NCI-H2227 (cell line): Measurements from ENCODE around the gene LSM8.
A peak's percentile ranks its signal among the peaks of the same experiment; 100 is the strongest.
"Not testable (repeated sequence)": the region's sequence is repeated elsewhere in the genome, so short reads cannot be mapped to it uniquely, and the experiment has no call there.

Source experiments
- DNase-seq: peaks from one replicate; lab custom pipeline; 2025; ENCODE audit not compliant: unreplicated experiment; lab: John Stamatoyannopoulos, UW

LSM8 gene

DNA sequence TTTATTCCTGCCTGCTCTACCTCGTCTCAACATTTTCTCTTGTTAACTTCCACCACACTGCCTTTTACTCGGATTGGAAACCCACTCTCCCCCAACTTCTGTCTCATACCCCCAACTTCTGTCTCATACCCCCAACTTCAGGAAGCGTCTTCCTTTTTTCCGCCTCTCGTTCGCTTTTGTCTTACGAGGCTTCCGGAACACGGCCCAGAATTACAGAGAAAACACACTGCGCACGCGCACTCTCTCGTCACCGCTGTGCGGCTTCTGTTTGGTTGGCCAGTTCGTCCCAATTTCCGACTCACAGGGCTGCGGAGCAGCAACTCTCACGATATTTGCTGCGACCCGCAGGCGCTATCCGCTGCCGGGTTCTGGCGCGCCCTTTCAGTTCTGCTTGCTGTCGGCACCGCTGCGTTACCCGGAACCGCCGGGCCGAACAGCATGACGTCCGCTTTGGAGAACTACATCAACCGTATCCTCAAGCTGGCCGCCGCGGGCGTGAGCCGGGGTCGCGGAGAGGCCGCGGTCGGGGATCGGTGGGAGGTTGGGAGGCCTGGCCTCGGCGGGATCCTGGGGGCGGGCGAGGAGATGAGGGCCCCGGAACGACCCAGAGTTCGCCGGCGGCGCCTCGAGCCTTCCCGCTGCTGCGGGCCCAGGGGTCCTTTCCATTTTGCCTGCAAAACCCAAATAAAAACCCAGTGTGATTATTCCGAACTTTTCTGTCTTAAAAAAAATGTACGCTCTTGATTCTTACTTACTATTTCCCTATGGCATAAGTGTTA is at the start of gene LSM8:
LSM8 (plus strand) TSS at position 379 of the 779 bp plus-strand sequence; CDS start at position 439, 60 bp downstream.
- DNase-seq: peak; percentile 99

DNA sequence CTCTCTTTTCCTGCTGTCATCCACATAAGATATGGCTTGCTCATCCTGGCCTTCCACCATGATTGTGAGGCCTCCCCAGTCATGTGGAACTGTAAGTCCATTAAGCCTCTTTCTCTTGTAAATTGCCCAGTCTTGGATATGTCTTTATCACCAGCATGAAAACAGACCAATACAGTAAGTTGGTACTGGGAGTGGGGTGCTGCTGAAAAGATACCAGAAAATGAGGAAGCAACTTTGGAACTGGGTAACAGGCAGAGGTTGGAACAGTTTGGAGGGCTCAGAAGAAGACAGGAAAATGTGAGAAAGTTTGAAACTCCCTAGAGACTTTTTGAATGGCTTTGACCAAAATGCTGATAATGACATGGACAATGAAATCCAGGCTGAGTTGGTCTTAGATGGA is 49.5 kb upstream of the LSM8 start:
- DNase-seq: not testable (repeated sequence)

DNA sequence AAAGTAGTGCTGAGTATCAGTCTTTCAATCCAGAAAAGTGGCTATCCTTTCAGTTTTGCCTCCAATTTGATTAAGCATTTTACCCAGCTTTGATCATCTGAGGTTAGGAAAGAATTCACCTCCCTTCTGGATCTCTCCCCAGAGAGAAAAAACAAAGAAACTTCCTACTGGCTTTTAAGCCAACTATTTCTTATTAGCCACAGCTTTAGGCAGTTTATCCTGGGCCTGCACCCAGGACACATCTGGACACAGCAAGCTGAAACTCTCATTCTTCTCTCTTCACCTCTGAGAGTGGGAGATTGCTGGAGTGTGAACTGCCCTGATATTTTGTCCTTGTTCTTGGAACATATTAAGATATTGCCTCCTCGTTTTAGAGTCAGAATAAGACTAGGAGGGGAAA is 43.5 kb upstream of the LSM8 start:
- DNase-seq: no peak

DNA sequence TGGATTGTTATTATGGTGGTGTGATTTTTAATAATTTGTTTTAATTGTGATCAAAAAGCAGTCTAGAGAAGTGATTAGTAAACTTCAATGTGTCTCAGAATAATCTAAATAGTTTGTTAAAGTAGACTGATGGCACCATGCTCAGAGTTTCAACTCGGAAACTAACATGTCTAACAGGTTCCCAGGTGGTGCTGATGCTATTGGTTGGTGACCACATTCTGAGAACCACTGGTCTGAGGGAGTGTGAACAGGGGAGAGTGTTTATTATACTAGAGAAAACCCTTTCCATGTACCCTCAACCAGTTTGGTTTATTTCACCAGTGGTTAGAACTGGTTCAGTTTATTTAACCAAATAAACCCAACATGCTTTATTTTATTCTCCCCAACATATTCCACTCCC is 42.0 kb upstream of the LSM8 start:
- DNase-seq: no peak

DNA sequence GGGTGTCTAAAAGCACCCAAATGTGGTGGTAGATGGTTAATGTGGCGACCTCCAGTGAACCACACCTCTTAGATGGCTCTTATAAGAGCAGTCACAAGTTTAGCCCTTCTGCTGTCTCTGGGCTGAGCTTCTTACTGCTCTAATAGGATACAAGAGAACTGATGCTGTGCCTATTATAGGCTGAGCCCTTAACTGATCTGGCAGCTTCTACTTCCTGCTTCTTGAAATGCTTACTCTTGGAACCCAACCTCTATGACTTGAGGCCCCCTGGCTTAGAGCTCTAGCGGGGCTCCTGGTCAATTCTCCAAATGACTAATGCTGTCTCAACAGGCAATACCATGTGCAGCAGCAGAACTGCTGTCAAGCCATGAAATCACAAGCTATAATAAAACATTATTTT is 35.0 kb upstream of the LSM8 start:
- DNase-seq: no peak

DNA sequence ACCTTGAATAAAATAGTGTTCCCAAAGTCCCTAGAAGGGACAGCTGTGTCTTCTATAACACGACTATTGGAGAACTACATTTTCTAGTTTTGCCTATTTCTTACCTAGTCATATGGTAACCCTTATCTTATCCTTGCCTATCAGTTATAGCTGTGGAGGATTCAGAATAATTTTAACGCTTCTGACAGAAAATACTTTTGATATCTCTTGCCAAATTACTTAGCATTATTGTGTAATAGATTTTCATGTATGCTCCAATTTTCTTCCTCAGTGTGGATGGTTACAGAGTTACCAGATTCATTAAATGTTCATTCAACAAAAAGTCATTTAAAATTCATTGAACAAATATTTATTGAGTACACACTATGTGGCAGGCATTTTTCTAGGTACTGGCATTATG is 34.6 kb upstream of the LSM8 start:
- no peak for DNase-seq

DNA sequence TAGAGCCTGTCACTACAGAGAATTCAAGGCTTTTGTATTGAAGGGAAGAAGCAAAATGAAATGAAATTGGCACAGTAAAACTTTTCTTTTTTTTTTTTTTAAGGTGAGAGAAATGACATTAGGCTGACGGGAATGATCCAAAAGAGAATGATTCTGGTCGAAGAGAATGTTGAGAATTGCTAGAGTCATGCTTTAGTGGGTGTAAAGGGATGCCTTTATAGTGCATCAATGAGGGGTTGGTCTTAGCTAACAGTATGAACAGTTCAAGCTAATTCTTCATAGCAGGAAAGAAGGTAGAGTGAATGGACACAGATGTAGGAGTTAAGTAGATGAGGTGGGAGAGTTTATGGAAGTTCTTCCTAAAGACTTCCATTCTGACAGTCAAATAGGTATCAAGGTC is 32.3 kb upstream of the LSM8 start:
- no peak for DNase-seq

DNA sequence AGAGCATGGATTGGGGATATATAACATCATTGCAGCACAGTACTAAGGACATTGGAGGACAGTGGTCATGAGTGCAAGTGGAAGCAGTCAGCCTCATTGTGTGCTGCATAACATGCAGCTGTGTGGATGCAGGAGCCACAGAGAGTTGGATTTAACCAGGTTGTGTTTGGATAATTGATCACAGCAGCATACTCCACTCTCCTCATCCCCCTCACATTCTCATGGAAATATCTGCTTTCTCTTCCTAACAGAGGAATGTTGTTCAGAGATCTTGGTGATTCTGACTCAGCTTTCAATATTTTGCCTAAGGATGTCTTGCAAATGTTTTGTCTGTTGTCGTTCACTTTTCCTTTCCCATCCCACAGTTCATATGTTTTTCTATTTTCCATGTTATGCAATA is 31.8 kb upstream of the LSM8 start:
- DNase-seq: no peak

DNA sequence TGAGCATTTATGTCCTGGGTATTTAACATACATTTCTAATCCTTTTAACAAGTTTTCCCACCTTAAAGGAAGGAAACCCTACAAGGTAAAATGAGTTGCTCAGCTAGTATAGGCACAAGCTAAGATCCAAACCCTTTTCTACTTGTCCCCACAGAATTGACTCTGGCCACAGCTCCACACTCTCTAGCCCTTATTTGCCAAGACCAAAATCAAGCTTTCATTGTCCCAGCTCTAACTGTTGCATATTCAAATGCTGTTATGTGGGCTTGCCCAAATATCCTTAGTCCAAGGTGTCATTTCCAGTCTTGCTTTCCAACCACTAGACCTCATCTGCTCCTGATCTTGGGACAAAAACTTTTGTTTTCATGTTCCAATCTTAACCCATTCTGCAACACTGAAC is 31.3 kb upstream of the LSM8 start:
- no peak for DNase-seq

DNA sequence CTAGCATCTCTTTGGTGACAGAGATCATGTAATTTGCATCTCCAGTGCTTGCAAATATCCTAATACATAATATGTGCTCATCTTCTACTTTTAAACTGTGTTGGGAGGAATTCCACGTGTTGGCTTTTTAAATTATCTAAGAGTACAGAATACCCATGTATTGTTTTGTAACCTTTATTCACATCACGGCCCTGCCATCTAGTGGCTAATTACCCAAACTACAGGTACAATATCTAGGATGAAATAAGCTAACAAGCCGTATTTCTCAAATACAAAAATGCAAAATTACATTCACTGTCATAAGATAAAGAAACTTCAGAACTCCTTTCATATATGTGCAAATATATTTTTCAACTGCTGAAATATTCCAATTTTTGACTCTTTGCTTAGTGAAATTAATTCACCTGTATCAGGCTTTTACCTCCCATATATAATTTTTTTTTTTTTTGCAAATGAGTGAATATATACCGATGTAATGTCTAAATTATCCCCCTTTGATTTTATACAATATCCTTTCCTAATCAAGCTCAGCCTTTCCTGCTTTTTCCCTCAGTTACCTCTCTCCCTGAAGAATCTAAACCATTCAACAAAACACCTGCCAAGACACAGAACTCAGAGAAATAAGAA is 30.3 kb upstream of the LSM8 start:
- DNase-seq: peak; percentile 8

DNA sequence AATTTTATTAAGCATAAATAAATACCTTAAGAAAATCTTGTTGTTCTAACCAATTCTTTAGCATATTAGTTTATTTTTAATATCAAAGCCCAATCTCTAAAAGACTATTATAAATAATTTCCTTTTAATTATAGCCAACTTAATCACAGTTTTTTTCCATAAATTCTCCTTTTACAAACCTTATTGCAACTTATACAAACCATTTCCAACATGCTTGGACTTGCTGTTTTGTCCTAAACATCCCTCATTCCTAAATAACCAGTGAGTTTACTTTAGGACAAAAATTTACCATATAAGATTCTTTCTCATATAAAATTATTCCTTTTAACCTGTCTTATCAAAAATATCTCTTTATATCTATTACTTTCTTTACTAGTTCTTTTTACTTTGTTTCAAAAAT is 25.2 kb upstream of the LSM8 start:
- DNase-seq: peak; percentile 3

DNA sequence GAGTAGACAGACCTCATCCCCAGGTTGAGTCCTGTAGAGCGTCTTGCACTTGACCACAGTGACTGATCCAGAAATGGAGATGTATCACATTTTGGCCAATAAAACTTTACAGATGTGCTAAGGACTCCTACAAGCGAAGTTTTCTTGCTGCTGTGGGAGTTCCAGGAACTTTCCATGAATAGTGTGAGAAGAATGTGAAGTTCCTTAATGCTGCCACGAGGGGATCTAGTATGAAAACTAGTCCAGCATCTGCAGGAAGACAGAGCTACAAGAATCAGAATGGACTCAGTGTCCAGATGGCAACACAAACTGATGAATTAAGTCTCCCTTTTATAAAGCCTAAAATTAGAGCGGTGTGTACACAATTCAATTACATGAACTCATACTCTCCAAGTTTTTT is 14.8 kb upstream of the LSM8 start:
- DNase-seq: no peak

DNA sequence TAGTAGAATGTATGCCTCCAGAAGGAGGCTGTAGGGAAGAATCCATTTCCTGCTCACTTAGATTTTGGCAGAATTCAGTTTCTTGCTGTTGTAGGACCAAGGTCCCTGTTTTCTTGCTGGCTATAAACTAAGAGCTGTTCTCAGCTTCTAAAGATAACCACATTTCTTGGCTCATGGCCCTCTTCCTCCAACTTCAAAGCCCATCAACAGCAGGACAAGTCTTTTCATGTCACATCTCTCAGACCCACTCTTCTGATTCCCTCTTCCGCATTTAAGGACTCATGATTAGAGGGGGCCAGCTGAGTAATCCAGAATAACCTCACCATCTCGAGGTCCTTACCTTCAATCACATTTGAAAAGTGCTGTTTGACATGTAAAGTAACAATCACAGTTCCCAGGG is 8.2 kb upstream of the LSM8 start:
- DNase-seq: no peak

DNA sequence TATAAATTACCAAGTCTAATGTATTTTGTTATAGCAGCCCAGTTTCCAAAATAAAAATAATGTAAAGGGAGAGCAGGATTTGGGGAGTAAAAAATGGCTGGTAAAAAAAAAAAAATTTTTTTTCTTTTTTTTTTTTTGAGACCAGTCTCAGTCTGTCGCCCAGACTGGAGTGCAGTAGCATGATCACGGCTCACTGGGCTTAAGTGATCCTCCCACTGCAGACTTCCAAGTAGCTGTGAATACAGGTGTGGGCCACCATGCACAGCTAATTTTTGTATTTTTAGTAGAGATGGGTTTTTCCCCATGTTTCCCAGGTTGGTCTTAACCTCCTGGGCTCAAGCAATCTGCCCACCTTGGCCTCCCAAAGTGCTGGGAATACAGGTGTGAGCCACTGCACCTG is 4.8 kb upstream of the LSM8 start:
- DNase-seq: no peak

DNA sequence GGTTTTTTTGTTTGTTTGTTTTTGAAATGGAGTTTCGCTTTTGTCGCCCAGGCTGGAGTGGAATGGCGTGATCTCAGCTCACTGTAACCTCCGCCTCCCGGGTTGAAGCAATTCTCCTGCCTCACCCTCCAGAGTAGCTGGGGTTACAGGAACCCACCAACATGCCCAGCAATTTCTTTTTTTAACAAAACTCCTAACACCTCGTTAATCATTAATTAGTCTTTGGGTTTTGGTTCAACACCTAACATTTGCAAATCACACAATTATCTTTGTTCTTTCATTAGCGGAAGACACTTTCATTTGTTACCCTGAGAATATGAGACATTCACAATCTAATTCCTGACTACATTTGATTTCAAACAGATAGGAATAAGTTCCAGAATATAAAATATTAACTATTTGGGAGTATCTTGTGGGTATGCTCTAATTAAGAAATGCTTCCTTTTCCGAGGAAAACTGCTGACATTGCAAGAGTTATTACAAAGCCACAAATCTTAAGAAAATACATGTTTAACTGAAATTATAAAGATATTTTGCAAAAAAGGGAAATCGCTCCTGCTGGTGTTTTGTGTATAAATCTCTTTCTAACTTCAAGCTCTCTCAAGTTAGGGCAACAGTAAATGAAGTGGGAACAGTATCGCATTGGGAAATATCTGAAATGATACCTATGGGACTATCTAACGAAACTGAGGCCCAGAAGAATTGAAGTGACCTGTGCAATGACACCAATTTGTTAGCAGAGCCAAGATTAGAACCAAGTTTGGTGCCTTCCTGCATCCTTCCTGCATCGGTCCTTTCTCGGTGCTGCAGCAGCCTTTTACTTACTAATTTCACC is 1.2 kb upstream of the LSM8 start:
- DNase-seq: peak; percentile 7

DNA sequence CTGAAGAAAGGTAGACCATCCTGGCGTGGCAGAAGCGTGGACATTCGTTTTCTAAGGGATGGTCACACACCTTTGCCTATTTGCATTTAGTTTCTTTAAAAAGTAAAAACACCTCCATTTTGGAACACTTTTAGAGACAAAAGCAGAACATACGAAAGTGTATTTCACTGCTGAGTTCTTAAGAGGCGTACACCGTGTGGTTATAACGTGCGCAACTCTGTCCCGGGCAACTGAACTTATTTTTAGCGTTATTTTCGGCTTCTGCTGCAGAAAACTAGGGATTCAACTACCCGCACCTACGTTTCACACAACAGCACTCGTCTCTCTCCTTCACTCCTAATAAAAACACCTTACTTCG is 557 bp upstream of the LSM8 start:
- peak; percentile 43 for DNase-seq

DNA sequence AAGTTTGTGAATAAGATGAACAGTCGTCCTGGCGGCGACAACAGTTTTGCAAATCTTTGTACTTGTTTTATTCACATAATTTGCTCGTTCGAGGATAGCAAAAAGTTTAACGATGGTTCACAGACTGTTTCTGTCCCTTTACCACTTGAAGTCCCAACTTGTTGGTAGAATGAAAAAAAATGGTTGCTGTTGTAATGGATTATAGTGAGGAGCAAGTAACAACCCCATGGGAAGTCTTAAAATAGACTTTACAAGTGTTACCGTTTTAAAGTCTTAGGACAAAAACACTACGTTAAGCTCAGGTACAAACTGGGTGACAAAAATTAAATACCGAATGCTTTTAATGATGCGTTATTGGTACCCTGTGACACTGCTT is 589 bp downstream of the LSM8 start:
- no peak for DNase-seq

DNA sequence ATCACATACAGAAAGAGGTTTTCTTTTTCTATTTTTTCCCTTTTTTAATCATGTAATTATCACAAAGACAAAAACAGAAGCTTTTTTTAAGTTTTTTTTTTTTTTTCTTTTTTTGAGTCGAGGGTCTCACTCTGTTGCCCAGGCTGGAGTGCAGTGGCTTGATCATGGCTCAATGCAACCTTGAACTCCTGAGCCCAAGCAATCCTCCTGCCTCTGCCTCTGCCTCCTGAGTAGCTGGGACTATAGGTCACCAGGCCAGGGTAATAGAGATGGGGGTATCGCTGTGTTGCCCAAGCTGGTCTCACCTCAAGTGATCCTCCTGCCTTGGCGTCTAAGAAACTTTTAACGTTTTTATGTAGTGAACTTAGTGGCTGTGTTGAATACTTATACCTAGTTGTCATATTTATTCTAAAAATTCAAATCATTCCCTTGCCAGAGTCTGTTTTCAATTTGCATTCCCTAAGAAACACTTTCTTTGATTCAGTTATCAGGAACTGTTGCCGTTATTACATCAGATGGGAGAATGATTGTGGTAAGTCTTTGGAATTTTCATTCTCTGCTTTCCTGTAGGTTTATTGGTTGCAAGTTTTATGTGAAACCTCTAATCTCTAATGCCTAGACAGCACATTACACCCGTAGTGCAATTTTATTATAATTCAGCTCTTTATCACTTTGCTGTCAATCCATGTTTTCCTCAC is 1.3 kb downstream of the LSM8 start:
- no peak for DNase-seq

DNA sequence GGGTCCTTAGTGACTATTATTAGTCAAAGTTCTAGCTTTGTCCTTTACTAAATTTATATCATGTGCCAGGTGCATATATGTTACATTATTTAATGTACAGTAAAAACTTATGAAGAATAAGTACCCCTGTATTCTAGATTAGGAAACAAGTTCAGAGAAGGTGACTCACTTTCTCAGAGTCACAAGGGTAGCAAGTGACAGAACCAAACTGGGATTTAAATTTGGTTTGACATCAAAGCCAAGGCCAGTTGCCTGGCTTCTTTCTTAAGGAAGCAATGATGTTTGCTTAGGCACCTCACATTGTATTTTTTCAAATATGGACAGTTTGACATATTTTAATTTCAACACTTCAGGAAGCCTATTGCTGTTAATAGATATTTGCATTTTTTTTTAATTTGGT is 2.5 kb downstream of the LSM8 start:
- no peak for DNase-seq

DNA sequence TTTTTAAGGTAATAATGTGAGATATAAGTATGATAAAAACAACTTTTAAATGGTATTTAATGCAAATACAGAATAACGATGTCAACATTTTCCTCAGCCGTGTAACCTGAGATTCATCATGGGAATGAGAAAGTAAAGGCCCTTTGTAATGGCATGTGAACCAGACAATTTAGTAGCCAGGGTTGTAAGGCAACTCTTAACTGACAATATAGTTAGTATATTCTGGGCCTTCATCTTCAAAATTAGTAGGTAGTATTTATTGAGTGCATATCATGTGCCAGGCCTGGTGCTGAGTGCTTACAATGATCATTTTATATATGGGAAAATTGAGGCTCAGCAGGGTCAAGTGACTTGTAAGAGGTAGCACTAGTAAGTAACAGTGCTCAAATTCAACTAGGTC is 10.6 kb downstream of the LSM8 start:
- no peak for DNase-seq

DNA sequence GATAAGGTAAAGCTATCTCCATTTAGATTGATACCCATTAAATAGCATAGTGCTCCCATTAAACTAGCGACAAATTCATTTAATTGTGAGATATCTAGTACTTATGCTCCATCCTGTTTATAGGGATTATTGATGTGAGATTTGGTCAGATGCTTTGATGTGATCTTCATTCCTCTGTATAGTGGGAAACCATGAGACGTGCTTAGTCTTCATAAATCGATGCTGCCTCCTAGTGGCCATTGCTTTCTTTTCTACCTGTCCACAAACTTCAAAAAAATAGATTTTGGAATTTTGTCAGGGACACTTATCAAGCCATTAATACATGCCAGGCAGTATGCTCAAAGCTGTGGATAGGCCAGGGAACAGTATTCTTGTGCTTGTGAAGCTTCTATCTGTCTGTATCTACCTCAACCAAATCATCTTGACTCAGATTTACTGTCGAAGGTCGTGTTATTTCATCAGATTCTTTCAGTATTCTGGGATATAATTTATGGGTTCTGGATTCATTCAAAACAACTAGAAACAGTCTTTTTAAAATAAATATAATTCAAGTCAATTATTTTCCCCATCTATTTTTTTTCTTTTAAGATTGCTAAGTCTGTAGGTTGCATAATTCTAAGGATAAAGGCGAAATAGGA is 12.0 kb downstream of the LSM8 start:
- peak; percentile 79 for DNase-seq
